ENCODE results near the gene ANAPC13.

Gene ANAPC13

DNA sequence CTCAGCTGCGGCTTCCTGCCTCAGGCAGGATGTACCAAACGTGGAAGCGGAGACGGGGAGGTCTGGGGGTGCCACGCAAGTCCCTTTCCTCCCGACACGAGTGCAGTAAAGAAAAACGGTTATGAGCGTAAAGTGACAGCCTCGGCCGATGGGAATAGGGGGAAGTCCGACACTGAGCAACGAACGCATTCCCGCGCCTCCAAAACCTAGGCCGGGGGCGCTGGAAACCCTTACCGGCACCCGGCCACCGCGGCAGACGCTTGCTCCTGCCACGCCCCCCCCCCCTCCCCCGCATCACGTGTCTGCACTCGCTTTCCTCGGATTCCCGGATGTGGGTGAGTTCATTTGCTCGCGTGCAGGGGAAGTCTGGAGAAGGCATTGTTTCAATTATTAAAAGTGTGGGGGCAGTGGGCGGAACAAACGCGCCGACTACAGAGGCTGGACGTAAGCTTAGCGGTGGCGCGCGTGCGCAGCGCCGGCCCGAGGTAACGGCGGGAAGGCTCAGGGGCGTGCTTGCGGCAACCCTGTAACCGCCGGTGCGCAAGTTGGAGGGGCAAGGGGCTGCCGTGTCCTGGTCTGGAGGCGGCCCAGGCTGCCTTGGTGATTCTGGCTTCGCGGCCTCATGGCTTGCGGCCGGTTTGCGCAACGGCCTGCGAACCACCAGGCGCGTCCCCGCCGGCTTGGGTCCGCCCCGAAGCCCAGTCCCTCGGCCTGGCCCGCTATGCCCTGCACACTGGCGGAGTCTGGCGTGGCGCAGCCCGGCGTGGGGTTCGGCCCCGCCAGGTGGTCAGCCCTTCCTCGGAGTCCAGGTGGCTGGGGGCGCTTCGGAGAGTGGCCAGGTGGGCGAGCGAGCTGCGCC lies at the start of gene ANAPC13, which contains the start of gene CEP63:
ANAPC13 (minus strand) TSS at position 268 of the 859 bp plus-strand sequence. CDS start 3,081 bp downstream, outside the sequence.
CEP63 (plus strand) TSS at position 340 of the 859 bp plus-strand sequence. CDS start 9,264 bp downstream, outside the sequence.
- in situ Hi-C loops (cut with MboI; ENCODE audit: low sequenced_read_pairs): no loop called here

DNA sequence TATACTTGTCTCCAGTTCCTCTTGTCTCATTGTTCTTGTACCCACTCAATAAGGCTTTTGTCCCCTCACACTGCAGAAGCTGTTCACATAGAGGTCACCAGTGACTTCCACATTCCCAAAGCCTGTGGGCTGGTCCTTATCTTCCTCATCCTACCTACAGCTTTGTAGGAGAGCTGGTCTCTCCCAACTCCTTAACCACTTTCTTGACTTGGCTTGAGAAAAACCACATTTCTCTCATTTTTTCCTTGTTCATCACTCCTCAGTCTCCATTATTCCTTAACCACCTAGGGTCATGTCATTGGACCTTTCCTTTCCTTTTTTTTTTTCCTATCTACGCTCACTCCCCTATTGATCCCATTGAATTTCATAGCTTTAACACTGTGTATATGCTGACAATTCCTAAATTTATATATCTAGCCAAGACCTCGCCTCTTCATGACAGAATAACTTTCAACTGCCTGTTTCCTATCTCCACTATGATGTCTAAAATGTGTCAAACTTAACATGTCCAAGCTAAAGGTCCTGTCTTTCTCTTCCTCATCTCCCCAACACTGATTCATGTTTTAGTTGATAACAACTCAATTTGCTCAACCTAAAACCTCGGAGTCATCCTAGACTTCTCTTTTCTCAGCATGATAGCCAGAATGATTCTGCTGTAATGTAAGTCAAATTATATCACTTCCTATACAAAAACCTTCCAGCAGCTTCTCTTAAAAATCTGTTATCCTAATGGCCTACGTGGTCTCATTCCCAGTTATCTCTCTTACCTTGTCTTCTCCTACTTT lies 49.6 kb upstream of the ANAPC13 start:
- in situ Hi-C loops (cut with MboI; ENCODE audit: low sequenced_read_pairs): no loop called here

DNA sequence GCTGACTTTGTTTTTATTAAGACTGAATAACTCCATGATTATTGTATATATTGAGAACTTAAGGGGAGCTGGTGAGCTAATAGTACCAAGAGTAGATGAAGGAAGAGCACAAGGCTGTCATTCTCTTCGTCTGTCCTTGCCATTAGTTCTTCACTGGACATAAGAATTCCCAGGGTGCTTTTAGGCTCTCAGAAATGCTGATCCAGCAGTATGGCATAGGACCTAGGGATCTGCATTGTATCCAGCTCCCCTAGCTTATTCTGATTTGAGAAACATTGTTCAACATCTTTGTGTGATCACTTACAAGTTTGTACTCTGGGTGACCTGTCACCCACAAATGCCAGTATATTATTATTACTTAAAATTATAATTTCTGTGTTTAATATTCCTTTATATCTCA lies 47.7 kb upstream of the ANAPC13 start:
- in situ Hi-C loops (cut with MboI; ENCODE audit: low sequenced_read_pairs): no loop called here

- in situ Hi-C loops (cut with MboI; ENCODE audit: low sequenced_read_pairs): no loop called here
These were observed 41.9 kb upstream of the ANAPC13 start for GRCh38 chr3:134527538-134528186.

DNA sequence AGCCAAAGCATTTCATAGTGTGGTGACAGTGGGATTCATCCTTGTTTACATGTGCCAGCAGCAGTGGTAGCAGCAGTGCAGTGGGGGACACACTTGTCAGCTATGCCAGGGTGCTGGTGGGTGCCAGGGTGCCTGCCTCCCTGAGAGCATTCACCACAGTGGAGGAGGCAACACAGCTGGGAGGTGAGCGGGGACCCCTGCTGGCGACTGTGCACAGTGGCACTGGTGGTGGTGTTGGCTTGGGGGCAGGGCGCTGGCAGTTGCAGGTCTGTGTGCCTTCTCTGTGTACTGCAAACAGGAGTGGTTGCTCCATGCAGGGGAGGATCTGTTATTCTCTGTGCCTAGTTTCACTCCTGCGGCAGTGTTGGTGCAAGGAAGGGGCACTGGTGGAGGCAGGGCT lies 41.3 kb upstream of the ANAPC13 start:
- in situ Hi-C loops (cut with MboI; ENCODE audit: low sequenced_read_pairs): no loop called here

DNA sequence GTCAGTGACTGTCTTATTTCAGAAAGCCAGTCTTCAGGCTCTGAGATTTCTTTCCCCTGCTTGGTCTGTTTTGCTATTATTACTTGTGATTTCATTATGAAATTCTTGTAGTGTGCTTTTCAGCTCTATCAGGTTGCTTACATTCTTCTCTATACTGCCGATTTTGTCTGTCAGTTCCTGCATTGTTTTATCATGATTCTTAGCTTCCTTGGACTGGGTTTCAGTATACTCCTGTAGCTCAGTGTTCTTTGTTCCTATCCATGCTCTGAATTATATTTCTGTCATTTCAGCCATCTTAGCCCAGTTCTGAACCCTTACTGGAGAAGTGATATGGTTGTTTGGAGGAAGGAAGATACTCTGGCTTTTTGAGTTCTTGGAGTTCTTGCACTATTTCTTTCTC lies 40.5 kb upstream of the ANAPC13 start:
- in situ Hi-C loops (cut with MboI; ENCODE audit: low sequenced_read_pairs): no loop called here

DNA sequence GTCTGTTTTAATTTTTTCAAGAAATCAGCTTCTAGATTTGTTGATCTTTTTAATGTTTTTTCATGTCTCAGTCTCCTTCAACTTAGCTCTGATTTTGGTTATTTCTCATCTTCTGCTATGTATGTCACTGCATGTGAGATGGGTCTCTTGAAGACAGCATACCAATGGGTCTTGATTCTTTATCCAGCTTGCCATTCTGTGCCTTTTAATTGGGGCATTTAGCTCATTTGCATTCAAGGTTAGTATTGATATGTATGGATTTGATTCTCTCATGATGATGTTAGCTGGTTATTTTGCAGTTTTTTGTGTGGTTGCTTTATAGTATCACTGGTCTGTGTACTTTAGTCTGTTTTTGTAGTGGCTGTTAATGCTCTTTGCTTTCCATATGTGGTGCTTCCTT lies 39.5 kb upstream of the ANAPC13 start:
- in situ Hi-C loops (cut with MboI; ENCODE audit: low sequenced_read_pairs): no loop called here

- in situ Hi-C loops (cut with MboI; ENCODE audit: low sequenced_read_pairs): no loop called here
These were observed 36.8 kb upstream of the ANAPC13 start for GRCh38 chr3:134522541-134522940.

DNA sequence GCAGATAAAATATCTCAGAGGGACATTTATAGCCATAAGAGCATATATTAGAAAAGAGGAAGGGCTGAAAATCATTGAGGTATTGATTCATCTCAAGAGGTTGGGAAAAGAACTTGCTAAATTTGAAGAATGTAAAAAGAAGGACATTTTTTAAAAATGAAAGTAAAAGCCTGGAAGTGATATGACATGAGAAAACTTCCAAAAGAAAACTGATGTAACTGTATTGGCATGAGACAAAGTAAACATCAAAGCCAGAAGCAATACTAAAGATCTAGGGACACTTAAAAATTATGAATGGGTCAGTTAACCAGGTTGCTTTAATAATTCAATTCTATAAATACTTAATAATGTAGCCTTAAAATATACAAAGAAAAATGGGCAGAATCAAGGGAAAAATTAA lies 32.0 kb upstream of the ANAPC13 start:
- in situ Hi-C loops (cut with MboI; ENCODE audit: low sequenced_read_pairs): no loop called here

- in situ Hi-C loops (cut with MboI; ENCODE audit: low sequenced_read_pairs): no loop called here
These were observed 31.1 kb upstream of the ANAPC13 start for GRCh38 chr3:134516905-134517304.

- in situ Hi-C loops (cut with MboI; ENCODE audit: low sequenced_read_pairs): no loop called here
These were observed 25.7 kb upstream of the ANAPC13 start for GRCh38 chr3:134511500-134511899.

GRCh38 chr3:134505485-134505884 lies 19.7 kb upstream of the ANAPC13 start:
- in situ Hi-C loops (cut with MboI; ENCODE audit: low sequenced_read_pairs): no loop called here

- in situ Hi-C loops (cut with MboI; ENCODE audit: low sequenced_read_pairs): no loop called here
These were observed 18.3 kb upstream of the ANAPC13 start for GRCh38 chr3:134504132-134504531.

GRCh38 chr3:134503266-134503665 lies 17.5 kb upstream of the ANAPC13 start:
- in situ Hi-C loops (cut with MboI; ENCODE audit: low sequenced_read_pairs): no loop called here

DNA sequence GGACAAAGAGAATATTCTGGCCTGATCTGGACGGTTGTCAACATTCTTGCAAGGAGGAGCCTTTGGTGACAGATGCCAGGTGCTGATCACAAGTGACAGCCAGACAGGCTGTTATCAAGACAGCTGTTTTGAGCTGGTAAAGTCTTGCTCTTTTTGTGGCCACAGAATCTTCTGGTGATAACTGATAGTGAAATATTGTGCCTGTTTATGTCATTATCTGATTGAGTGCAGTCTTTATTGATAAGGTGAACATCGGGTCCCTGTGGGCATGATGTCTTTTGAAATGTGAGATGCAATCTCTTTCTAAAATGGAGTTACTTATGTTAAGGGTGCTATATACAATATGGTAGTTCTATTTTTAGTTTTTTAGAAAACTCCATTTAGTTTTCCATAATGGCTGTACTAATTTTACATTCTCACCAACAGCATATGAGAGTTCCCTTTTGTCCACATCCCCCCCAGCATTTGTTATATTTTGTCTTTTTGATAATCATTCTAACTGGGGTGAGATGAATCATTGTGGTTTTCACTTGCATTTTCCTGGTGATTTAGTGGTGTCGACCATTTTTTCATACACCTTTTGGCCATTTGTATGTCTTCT lies 10.8 kb upstream of the ANAPC13 start:
- in situ Hi-C loops (cut with MboI; ENCODE audit: low sequenced_read_pairs): no loop called here

- in situ Hi-C loops (cut with MboI; ENCODE audit: low sequenced_read_pairs): no loop called here
These were observed 10.2 kb upstream of the ANAPC13 start for GRCh38 chr3:134495980-134496379.

DNA sequence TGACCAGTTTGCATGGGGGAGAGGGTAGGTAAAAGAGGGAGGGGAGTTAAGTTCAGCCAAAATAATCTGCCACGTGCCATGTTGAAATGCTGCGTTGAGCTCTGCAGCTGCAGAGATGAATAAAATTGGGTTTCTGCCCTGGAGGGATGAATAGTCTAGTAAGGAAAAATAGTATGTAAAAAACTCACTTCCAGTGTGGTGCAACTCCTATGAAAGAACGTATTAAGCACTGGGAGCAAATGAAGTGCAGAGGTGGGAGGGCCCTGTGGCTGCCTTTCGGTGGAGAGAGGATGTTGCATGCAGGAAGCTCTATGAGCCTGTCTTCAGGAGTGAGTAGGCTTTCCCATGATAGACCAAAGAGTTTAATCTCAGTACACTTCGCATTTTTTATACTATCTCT lies 8.7 kb upstream of the ANAPC13 start:
- in situ Hi-C loops (cut with MboI; ENCODE audit: low sequenced_read_pairs): no loop called here

DNA sequence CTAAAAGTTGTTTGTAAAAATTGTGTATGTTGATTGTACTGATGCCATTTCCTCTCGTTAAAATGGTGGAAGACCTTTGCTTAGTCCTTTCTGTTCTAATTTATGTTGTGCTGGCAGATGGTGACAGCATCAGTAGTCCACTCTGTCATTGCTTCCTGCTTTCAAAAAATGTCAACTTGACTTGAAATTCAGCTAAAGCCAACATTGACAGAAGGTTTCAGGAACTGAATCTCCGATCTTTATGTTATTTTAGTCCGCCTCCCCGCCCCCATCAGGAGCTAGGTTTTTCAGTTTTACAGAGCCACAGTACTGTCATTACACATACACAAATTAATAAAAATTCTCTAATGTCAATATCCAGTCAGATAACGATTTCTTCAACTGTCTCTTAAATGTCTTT lies 1.6 kb upstream of the ANAPC13 start:
- in situ Hi-C loops (cut with MboI; ENCODE audit: low sequenced_read_pairs): no loop called here

GRCh38 chr3:134486577-134487041 lies 824 bp upstream of the ANAPC13 start:
- in situ Hi-C loops (cut with MboI; ENCODE audit: low sequenced_read_pairs): no loop called here

- in situ Hi-C loops (cut with MboI; ENCODE audit: low sequenced_read_pairs): no loop called here
These were observed 589 bp downstream of the ANAPC13 start for GRCh38 chr3:134485075-134485717.
